Stimulated activated CD4-positive, alpha-beta T cell treated with anti-CD3 and anti-CD28 coated beads, TNF-alpha, amount 100 ng/mL, for 48 hours (primary cell): ENCODE data around the gene LRRIQ3.

Source experiments
- DNase-seq, 3 donors: peaks; one replicate each; pipeline ENCODE4 v3.0.0-alpha.2; 2020; ENCODE audit warnings: low read depth in 3 of 3

The LRRIQ3 gene

GRCh38 chr1:74113333-74113732 lies 84.6 kb downstream of the LRRIQ3 start:
- DNase-seq: no peak

- DNase-seq: no peak
Measured at GRCh38 chr1:74107394-74107793, 90.6 kb downstream of the LRRIQ3 start.

DNA sequence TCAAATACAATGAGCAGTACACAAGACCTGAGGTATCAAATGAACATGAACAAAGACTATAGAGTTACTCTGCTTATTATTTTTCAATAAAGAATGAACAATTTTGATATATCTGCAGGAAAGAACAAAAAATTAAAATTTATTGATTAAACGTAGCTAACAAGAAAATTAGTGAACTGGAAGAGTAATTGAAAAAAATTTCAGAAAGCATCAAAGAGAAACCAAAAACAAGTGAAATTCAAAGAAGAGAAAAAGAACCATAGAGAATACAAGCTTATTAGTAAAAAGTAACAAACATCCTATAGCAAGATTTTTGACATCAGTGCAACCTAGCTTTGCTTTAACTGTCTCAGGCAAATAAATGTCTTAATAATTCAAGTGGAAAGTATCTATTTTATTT lies 106.6 kb downstream of the LRRIQ3 start:
- DNase-seq: no peak

DNA sequence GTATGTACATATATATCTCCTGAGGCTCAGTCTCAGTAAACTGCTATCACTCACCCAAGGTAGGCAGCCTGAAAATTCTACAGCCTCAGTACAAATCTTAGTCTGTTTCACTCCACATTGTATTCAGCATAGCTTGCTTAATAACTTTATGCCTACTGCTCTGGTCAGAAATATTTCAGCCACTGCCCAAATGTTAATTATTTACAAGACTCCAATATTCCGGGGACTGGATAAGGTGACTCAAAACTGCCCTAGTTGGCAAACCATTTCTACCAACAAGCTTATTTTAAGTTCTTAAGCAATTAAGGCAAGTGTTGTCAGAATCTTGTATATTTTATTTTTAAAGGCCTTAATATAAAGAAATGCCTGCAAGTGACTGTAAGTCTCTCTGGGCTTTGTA lies 114.8 kb downstream of the LRRIQ3 start:
- no peak for DNase-seq

DNA sequence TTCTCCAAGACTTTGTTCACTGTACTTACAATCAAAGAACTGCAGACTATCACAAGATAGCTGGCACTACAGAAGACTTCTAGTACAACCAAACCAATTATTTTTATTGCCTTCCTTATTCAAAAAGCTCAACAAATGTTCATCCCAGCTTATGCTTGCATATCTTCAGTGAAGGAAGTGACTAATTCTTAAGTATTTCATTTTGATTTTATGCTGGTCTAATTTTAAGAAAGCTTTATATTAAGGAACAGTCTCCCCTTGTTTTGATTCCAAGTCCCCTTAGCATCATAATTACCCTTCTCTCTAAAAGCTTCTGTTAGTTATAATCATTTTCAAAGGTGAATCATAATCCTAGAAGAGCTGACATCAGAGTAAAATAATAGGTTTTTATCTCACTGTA lies 132.9 kb downstream of the LRRIQ3 start:
- no peak for DNase-seq

DNA sequence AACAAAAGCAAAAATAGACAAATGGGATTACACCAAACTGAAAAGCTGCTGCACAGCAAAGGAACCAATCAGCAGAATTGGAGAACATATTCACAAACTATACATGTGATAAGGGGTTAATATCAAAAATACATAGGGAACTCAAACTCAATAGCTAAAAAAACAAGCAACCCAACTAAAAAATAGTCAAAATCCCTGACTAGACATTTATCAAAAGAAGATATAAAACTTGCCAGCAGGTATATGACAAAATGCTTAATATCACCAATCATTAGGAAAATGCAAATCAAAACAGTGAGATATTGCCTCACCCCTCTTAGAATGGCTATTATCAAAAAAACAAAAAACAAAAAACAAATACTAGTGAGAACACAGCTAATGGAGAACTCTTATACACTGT lies 140.3 kb downstream of the LRRIQ3 start:
- no peak for DNase-seq

DNA sequence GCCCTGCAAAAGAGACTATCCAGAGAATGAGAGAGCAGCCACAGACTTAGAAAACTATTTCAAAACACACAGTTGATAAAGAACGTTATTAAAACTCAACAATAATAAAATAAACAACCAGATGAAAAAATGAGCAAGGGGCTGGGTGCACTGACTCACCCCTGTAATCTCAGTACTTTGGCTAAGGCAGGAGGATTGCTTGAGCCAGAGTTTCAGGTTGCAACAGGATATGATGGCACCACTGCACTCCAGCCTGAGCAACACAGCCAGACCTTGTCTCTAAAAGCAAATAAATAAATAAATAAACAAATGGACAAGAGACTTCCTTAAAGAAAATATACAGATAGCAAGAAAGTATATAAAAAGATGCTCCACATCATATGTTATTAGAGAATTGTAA lies 144.6 kb downstream of the LRRIQ3 start:
- DNase-seq: no peak

DNA sequence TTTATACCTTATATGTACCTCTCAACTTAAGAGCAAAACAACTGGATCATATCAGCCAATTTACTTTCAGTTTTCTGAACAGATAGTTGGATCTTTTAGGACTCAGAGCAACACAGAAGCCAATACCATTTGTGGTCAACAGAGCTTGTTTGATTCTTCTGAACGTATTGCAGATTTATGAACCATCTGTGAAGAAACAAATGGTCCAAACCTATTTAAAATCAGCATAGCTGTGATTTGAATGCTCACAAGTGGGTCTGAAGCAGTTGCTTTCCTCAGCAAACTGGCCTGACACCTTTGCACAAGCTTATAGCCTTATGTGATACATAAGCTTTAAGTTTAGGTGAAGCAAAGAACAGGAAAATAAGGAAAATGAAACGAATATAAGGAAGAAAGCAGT lies 147.6 kb downstream of the LRRIQ3 start:
- no peak for DNase-seq

GRCh38 chr1:74038042-74038441 lies 159.9 kb downstream of the LRRIQ3 start:
- no peak for DNase-seq

DNA sequence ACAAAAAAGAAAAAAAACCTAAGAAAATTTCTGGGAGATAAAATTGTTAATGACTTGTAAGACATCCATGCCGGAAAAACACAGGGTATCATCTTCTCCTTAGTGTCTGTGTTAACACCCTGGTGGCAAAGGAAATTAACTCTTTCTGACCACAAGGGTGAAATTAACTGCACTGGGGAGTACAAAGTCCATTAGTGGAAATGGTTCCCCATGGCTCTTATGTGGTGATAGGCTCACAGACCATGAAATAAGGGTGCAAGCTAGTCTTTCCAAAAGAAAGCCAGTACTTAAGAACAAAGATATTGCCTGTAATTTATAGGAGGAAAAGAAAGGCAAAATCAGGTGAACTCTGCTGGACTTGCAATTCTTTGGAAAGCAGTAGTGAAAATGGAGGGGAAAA lies 185.4 kb downstream of the LRRIQ3 start:
- DNase-seq: no peak

GRCh38 chr1:74011736-74012135 lies 186.2 kb downstream of the LRRIQ3 start:
- no peak for DNase-seq

GRCh38 chr1:74010206-74010605 lies 187.8 kb downstream of the LRRIQ3 start:
- DNase-seq: no peak

DNA sequence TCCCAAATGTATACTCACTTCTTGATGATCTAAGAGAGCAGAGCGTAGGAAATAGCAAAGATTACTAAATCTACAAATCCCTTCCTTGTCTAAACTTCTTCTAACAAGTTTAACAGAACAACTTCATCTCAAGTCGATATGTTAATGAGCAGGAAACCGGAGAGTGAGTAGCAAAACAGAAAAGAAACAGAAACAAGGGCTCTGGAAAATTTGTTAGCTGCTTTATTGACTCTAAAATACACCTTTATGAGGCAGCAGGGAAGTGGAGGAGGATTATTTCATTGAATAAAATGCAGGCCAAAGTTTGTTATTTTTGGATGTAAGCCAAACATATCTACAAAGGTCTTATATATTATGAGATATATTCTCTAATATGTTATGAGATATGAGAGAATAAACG lies 192.4 kb downstream of the LRRIQ3 start:
- no peak for DNase-seq

- DNase-seq: no peak
Measured at GRCh38 chr1:74003806-74004205, 194.2 kb downstream of the LRRIQ3 start.

- DNase-seq: no peak
Measured at GRCh38 chr1:73998348-73998959, 199.5 kb downstream of the LRRIQ3 start.

GRCh38 chr1:73980324-73981040 lies 217.5 kb downstream of the LRRIQ3 start:
- DNase-seq: no peak

- no peak for DNase-seq
Measured at GRCh38 chr1:73979684-73980083, 218.3 kb downstream of the LRRIQ3 start.

- DNase-seq: no peak
Measured at GRCh38 chr1:73978964-73979363, 219.0 kb downstream of the LRRIQ3 start.
